Mesodermal cell (in vitro differentiated cells): ENCODE data around the gene PC.
A peak's percentile ranks its signal among the peaks of the same experiment; 100 is the strongest.
"Not testable (repeated sequence)": the region's sequence is repeated elsewhere in the genome, so short reads cannot be mapped to it uniquely, and the experiment has no call there.

Source experiments
- H3K27ac ChIP-seq: 2 replicates; pipeline ENCODE4 v1.7.0; 2013; ENCODE audit warnings: mild to moderate bottlenecking, low read depth, low read length, moderate library complexity; ENCODE audit not compliant: severe bottlenecking
- H3K36me3 ChIP-seq: 2 replicates; pipeline ENCODE4 v1.7.1; 2013; ENCODE audit warnings: mild to moderate bottlenecking, low read length, moderate library complexity; ENCODE audit not compliant: control insufficient read depth, insufficient read depth
- H3K4me1 ChIP-seq: one replicate; pipeline ENCODE4 v1.7.1; 2013; ENCODE audit warnings: mild to moderate bottlenecking, low read length; ENCODE audit not compliant: insufficient read depth, control insufficient read depth, poor library complexity, severe bottlenecking
- H3K4me3 ChIP-seq: 2 replicates; pipeline ENCODE4 v1.7.0; 2013; ENCODE audit warnings: low read length, control low read depth, mild to moderate bottlenecking; ENCODE audit not compliant: insufficient read depth, poor library complexity, severe bottlenecking; ENCODE audit errors: extremely low read depth
- H3K9me3 ChIP-seq: 2 replicates; pipeline ENCODE4 v1.7.1; 2013; ENCODE audit warnings: mild to moderate bottlenecking, low read length, moderate library complexity; ENCODE audit not compliant: control insufficient read depth
- WGBS, 2 experiments: methylation state at CpG; one replicate each; pipeline ENCODE4 v1.1.5; 2013; ENCODE audit warnings: missing lambda C conversion rate in 2 of 2; ENCODE audit not compliant: insufficient coverage in 2 of 2; 5-methylcytosine and 5-hydroxymethylcytosine counted together

Gene PC

GRCh38 chr11:66834943-66835342 is 123.2 kb downstream of the PC start:
- WGBS, 2 experiments = 97 to 100% methylated on average over 3 to 4 of the region's 5 CpGs
- Histone ChIP-seq H3K4me3 (no peak overlapping the region), H3K4me1 (no peaks in the 10 kb centered on the region), H3K27ac (no peak overlapping the region), H3K9me3 (no peaks in the 10 kb centered on the region), H3K36me3 (peaks cover 17% of the 10 kb centered on the region)

- Histone ChIP-seq H3K9me3 (no peaks in the 10 kb centered on the region), H3K4me1 (no peaks in the 10 kb centered on the region), H3K36me3 (peaks cover 13% of the 10 kb centered on the region), H3K27ac (no peak overlapping the region), H3K4me3 (no peak overlapping the region)
- WGBS, 2 experiments = 74 to 82% methylated on average over 4 of the region's 4 CpGs
These were observed 123.7 kb downstream of the PC start for GRCh38 chr11:66834539-66834845.

GRCh38 chr11:66824573-66824972 is 133.6 kb downstream of the PC start:
- not testable (repeated sequence) for H3K9me3 ChIP-seq, H3K36me3 ChIP-seq, H3K4me3 ChIP-seq, H3K27ac ChIP-seq
- peaks cover 11% of the 10 kb centered on the region for H3K4me1 ChIP-seq
- whole genome bisulfite sequencing, 2 experiments = 100% methylated on average over 1 of the region's 4 CpGs

GRCh38 chr11:66823700-66824099 is 134.5 kb downstream of the PC start:
- no peaks in the 10 kb centered on the region for H3K36me3 ChIP-seq
- no peaks in the 10 kb centered on the region for H3K9me3 ChIP-seq
- H3K27ac ChIP-seq = no peak overlapping the region
- 95 to 100% methylated on average over 1 to 2 of the region's 4 CpGs for WGBS, 2 experiments
- no peak overlapping the region for H3K4me3 ChIP-seq
- peaks cover 11% of the 10 kb centered on the region for H3K4me1 ChIP-seq

- H3K27ac ChIP-seq = peak overlapping the region; percentile 1
- no peaks in the 10 kb centered on the region for H3K36me3 ChIP-seq
- peaks cover 23% of the 10 kb centered on the region for H3K4me1 ChIP-seq
- 91 to 92% methylated on average over 1 to 2 of the region's 3 CpGs for WGBS, 2 experiments
- no peak overlapping the region for H3K4me3 ChIP-seq
- H3K9me3 ChIP-seq = no peaks in the 10 kb centered on the region
These were observed 137.3 kb downstream of the PC start for GRCh38 chr11:66820901-66821300.

- Histone ChIP-seq H3K4me1 (peaks cover 23% of the 10 kb centered on the region), H3K36me3 (no peaks in the 10 kb centered on the region), H3K27ac (peak overlapping the region; percentile 1), H3K4me3 (no peak overlapping the region), H3K9me3 (no peaks in the 10 kb centered on the region)
- 80% methylated on average over 2 of the region's 3 CpGs; no CpG with 5 or more reads in 1 of the 2 experiments for WGBS, 2 experiments
These were observed 137.8 kb downstream of the PC start for GRCh38 chr11:66820381-66820780.

- Histone ChIP-seq H3K9me3 (no peaks in the 10 kb centered on the region), H3K4me1 (peaks cover 23% of the 10 kb centered on the region), H3K4me3 (no peak overlapping the region), H3K36me3 (no peaks in the 10 kb centered on the region), H3K27ac (peak overlapping the region; percentile 86)
- WGBS, 2 experiments = 90% methylated on average over 3 of the region's 3 CpGs; no CpG with 5 or more reads in 1 of the 2 experiments
These were observed 139.8 kb downstream of the PC start for GRCh38 chr11:66818231-66818955.

GRCh38 chr11:66815646-66816045 is 142.5 kb downstream of the PC start:
- Histone ChIP-seq H3K4me3 (no peak overlapping the region), H3K4me1 (peaks cover 18% of the 10 kb centered on the region), H3K36me3 (no peaks in the 10 kb centered on the region), H3K9me3 (no peaks in the 10 kb centered on the region), H3K27ac (no peak overlapping the region)
- 86 to 100% methylated on average over 1 of the region's 1 CpG for WGBS, 2 experiments

- no peak overlapping the region for H3K4me3 ChIP-seq
- H3K27ac ChIP-seq = no peak overlapping the region
- H3K9me3 ChIP-seq = no peaks in the 10 kb centered on the region
- no peaks in the 10 kb centered on the region for H3K36me3 ChIP-seq
- peaks cover 12% of the 10 kb centered on the region for H3K4me1 ChIP-seq
- WGBS, 2 experiments = 92 to 100% methylated on average over 4 to 5 of the region's 5 CpGs
These were observed 143.5 kb downstream of the PC start for GRCh38 chr11:66814678-66815077.

GRCh38 chr11:66810576-66811185 is 147.5 kb downstream of the PC start:
- WGBS, 2 experiments = no CpG with 5 or more reads among the region's 1 CpG
- Histone ChIP-seq H3K4me3 (no peak overlapping the region), H3K27ac (no peak overlapping the region), H3K9me3 (no peaks in the 10 kb centered on the region), H3K36me3 (peaks cover 5% of the 10 kb centered on the region), H3K4me1 (no peaks in the 10 kb centered on the region)

- no peak overlapping the region for H3K27ac ChIP-seq
- peaks cover 10% of the 10 kb centered on the region for H3K36me3 ChIP-seq
- no peak overlapping the region for H3K4me3 ChIP-seq
- H3K4me1 ChIP-seq = no peaks in the 10 kb centered on the region
- H3K9me3 ChIP-seq = no peaks in the 10 kb centered on the region
- 82 to 100% methylated on average over 1 to 2 of the region's 3 CpGs for WGBS, 2 experiments
These were observed 148.6 kb downstream of the PC start for GRCh38 chr11:66809592-66809991.
